NB4 (cell line): ENCODE results near the gene TRERF1.

Experiments
- POLR2A ChIP-seq: IDR thresholded peaks from 2 replicates; pipeline ENCODE4 v1.6.1; 2011; ENCODE audit warnings: mild to moderate bottlenecking; ENCODE audit not compliant: insufficient read length; ENCODE audit errors: extremely low read depth
- TF ChIP-seq, protein P1 (sequence below): IDR thresholded peaks from one replicate; pipeline ENCODE4 v1.5.1; 2012; ENCODE audit warnings: low read depth, low read length

DNA sequence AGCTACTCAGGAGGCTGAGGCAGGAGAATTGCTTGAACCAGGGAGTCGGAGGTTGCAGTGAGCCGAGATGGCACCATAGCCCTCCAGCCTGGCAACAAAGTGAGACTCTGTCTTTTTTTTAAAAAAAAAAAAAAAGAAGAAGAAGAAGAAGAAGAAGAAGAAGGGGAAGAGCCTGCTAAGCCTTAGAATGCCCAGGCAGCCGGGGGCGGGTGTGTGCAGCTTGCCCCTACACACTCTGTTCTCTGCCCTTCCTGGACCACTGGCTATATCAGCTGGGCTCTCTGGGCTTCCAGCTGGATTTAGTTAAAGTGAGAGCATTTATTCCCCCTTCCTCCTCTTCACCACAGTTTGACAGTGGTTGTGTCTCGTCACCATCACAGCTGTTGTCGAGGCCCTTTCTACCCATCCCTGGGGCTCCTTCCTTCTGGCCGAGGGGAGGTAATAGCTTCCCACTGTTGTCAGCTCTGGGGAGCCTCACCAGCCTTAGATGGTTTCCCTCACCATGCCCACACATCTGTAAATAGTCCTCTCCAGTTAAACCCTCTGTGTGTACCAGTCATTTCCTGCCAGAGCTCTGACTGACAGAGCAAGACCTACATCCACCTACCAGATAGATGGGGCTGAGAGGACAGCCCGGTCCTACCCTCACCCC, 77.6 kb downstream of the TRERF1 start:
- TF ChIP-seq POLR2A = no peak
- TF ChIP-seq, protein P1, sequence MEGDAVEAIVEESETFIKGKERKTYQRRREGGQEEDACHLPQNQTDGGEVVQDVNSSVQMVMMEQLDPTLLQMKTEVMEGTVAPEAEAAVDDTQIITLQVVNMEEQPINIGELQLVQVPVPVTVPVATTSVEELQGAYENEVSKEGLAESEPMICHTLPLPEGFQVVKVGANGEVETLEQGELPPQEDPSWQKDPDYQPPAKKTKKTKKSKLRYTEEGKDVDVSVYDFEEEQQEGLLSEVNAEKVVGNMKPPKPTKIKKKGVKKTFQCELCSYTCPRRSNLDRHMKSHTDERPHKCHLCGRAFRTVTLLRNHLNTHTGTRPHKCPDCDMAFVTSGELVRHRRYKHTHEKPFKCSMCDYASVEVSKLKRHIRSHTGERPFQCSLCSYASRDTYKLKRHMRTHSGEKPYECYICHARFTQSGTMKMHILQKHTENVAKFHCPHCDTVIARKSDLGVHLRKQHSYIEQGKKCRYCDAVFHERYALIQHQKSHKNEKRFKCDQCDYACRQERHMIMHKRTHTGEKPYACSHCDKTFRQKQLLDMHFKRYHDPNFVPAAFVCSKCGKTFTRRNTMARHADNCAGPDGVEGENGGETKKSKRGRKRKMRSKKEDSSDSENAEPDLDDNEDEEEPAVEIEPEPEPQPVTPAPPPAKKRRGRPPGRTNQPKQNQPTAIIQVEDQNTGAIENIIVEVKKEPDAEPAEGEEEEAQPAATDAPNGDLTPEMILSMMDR = no peak
